Stimulated activated CD4-positive, alpha-beta T cell treated with anti-CD3 and anti-CD28 coated beads, Interleukin-1b, Interleukin-23, amount 100 ng/mL, for 48 hours (primary cell): ENCODE data around the gene KDM3B.

Source experiments
- DNase-seq: peaks from one replicate; pipeline ENCODE4 v3.0.0-alpha.2; 2020

KDM3B gene

DNA sequence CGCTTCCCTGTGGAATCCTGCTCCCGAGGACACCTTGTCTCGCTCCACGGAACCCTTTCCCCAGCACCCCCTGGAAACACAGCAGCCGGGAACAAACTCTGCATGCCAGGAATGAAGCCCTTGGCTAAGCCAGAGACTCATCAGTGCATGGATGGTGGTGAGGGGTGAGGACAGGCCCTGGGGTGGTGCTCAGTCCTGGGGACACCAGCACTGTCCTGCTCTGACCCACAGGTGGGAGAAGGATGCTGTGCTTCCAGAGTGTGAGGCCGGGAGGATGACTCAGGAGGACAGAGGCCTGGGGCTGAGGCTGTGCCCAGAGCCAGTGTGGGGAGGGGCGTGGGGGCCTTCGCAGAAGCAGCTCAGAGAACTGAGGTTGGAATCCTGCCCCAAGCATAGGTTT, 101.6 kb downstream of the KDM3B start:
- no peak for DNase-seq

DNA sequence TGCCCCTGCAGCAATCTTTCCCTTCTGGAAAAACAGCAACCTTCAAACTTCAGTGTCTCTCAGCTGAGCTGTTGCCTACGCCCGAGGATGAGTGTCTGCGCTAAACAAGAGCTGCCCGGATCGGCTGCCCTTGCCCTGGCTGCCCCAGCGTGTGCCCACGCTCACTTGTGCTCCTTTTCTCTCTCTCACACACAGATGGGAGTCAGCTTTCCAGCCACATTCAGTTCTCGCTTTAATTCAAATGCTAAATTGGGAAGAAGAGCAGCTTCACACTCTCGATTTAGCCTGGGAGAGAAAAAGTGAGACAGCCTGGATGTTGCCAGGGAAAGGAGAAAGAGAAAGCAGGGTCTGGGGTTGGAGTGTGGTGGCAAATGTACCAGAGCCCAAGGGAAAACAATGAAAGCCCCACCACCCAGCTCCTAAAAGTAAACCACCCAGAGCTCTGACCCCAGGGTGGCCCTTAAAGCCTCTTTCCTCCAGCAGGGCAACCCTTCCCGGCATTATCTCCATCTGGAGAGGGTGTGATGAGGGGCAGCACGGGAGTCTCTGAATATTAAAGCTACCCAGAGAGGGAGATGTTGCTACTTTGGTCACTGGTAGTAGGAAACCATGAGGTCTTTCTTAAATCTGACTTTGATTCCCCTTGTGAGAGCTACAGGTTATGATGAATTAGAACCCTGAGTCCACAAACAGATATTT, 102.9 kb downstream of the KDM3B start:
- DNase-seq, result no peak

DNA sequence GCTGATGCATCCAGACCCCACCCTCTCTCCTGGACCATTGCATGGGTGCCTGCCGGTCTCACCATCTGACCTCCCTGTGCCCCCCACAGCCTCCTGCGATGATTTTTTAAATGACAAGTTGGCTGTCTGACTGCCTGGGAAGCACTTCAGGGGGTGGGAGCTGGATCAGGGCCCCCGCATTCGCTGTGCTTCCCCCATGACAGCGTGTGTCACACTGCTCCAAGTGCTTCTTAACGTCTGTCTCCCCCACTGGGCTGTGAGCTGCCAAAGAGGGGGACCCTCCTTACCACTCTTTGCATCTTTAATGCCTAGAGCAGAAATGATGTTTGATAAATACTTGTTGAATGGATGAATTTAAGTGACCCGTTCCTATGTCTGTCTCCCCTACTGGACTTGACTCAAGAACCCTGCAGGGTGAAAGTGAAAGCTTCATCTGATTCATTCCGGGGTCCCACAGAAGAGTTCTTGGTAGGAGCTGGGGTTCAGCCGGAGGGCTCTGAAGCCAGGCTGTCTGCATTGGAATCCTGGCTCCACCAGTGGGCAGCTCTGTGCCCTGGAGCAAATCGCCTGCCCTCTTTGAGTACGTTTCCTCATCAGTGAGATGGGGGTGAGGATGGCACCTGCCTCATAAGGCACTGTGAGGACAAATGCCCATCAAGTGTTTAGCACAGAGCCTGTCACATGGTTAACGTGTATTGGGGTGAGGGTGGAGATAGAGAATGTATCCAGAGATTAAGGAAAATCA, 105.2 kb downstream of the KDM3B start:
- DNase-seq, result no peak

DNA sequence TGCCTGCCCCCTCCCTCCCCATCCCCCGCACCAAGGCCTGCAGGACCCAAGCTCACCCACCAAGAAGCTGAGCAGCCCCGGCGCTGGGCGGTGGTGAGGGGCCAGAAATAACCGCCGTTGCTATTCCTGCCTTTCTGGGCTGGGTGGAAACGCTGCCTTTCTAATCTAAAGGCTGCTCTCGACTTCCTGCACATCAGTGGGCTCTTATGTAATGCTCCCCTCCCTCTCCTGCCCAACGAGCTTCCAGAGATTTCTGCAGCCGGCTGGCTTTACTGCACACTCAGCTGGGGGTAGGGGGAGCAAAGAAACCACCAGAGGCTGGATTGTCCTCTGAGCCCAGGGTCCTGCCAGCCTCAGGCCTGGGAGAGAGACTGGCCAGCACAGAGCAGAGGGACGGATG, 105.9 kb downstream of the KDM3B start:
- no peak for DNase-seq

DNA sequence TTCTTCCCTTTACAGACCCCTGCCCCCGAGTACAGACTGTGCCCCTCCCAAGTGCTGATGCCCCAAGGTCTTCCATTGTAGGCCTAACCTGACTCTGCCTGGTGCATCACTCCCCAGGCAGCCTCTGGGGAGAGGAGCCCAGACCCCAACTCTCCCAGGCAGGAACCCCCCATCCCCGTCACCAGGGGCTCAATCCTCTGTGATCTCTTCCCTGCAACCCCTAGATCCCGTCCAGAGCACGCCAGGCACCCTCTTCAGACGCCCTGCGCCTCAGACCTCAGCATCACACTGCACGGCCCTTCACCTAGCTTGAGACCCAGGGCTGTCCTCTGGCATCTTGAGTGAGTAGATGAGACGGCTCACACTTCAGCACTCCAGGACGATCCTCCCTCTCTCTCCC, 106.4 kb downstream of the KDM3B start:
- DNase-seq, result no peak

DNA sequence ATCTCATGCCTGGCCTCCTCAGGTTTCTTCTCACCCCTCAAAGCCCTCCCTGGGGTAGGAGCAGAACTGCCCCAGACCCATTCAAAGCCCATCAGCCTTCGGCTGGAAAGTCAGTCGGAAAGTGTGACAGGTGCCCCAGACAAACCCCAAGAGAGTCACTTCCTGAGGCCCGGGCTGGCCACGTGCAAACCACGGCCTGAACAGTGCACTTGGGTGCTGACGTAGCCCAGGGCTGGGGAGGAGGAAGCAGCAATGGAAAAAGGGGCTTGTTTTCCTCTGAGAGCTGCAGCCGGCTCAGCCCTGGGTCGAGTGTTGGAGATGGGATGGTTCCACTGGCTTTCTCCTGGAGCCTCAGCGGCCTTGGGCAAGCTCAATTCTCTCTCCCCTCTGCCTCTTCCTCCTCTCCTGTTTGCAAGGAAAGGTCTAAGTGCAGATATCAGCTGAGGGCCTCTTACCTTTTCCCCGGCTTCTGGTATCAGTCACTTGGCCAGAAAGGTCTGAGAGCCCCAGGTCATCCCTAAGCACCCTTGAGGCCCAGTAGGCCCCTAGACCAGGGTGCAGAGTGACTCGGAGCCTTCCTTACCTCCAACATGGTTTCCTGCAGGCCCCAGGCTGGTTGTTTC, 106.9 kb downstream of the KDM3B start:
- peak; percentile 93 for DNase-seq

DNA sequence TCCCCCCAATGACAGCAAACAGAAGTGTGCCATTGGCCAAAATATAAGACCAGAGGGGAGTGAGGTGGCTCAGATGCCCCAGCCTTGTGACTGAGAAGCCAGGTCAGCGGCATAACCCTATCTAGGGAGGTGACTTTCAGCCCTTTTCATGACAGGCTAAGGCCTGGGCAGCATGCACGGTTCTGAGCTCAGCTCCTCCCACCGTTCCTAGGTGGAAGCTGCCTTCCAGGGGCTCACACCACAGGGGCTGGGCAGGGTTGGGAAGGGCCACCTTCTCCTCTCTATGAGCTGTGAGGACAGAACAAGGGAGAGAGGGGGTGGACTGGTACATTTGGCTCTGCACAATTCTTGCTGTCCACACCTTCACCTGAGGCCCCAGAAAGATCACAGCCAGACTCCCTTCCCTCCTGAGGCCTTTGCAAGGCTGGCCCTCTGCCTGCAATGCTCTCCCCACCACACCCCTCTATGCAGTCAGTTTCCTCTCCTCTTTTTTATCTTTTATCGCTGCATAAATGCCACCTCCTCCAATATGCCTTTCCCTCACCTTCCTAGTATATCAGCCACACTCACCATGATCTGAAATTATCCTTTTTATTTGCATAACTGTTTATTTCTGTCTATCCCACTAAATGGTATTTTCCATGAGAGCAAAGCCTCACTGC, 107.7 kb downstream of the KDM3B start:
- no peak for DNase-seq

DNA sequence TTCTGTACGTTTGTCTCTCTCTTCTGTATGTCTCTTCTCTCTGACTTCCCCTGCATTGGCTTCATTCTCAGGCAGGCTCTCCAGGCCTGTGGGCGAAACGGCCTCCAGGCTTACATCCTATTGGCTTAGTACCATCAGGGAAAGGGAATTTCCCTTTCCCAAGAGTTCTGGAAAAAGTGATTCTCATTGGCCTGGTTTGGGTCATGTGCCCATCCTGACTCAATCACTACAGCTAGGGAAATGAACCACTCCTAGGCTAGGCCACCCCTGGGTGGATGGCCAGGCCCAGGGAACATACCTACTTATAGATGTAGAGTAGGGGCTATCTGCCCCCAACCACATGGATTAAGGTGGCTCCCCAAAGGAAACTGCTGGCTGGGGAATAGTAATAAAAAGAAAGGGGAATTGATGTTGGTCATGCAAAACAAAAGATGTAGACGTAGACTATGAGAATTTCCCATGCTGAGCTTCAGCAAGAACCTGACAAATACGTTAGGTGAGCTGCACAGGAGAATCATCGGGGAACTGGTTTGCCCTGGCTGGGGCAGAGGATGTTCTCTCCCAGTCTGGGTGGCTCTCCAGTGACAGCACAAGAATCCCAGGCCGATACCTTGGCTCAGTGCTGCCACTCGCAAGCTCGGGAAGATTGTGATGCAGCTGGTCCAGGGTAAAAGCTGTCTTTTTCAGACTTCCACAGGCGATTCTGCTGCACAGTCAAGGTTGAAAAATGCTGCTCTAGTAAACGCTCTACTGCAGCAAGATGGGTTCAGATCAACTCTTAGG, 109.0 kb downstream of the KDM3B start:
- DNase-seq, result no peak

DNA sequence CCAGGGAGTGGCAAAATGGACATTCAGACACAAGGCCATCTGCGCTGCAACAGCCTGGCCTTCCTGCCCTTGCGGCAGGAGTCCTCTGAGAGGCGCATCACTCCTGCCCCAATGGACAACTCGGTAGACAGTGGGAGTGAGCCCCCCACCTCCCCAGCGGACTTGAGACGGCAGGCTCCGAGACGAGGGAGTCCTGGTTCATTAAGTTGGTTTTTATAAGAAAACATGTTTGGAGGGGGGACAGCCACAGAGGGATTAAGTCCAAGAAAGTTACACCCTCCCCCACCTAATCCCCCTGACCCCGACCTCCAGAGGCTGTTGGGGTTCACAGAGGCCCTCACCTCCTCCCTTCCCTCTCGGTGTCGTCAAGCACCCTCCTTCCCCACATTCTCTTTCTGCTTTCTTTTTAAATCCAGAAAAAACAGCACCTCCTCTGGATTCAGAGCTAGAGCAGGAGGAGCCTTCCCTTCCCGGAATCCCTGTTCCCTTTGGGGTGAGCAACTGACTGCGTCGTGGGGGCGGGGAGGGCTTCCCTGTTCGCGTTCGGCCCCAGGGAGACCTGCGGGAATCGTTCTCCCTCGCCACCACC, 111.0 kb downstream of the KDM3B start:
- no peak for DNase-seq

DNA sequence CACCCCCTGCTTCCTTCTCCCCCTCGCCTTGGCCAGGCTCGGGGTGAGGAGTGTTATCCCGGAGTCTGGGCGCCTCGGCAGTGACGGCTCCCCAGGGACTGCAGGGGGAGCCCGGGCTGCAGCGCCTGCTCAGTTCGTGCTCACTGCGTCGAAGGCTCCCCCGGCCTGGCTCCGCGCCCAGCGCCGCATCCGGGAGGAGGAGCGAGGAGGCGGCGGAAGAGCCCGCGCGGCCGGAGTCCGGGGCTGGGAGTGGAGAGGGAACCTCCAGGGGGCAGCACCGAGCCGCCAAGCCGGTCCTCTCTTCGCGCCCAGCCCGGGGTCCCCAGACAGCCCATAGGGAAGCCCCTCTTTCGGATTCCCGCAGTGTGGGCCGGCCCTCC, 111.5 kb downstream of the KDM3B start:
- DNase-seq, result peak; percentile 93

DNA sequence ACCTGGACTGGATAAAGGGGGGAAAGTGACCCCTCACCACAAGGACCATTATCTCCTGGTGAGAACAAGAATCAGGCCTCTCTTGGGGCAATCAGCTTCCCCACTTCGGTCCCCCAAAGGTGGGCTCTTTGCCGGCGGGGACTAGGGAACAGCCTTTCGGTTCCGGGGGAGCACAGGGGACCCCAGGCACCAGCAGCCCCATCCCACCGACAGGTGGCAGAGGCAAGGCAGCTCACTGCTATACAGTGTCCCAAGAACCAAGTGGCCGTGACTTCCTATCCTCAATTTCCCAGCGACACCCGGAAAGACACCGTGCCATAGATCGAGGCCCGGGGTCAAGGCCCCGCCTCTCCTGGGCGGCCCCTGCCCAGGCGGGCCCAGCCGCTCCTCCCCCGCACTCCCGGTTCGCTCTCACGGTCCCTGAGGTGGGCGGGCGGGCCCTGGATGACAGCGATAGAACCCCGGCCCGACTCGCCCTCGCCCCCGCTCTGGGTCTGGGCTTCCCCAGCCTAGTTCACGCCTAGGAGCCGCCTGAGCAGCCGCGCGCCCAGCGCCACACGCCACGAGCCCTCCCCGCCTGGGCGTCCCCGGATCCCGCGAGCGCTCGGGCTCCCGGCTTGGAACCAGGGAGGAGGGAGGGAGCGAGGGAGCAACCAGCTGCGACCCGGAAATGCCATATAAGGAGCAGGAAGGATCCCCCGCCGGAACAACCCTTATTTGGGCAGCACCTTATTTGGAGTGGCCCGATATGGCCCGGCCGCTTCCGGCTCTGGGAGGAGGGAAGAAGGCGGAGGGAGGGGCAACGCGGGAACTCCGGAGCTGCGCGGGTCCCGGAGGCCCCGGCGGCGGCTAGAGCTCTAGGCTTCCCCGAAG, 112.1 kb downstream of the KDM3B start:
- peak; percentile 98 for DNase-seq

DNA sequence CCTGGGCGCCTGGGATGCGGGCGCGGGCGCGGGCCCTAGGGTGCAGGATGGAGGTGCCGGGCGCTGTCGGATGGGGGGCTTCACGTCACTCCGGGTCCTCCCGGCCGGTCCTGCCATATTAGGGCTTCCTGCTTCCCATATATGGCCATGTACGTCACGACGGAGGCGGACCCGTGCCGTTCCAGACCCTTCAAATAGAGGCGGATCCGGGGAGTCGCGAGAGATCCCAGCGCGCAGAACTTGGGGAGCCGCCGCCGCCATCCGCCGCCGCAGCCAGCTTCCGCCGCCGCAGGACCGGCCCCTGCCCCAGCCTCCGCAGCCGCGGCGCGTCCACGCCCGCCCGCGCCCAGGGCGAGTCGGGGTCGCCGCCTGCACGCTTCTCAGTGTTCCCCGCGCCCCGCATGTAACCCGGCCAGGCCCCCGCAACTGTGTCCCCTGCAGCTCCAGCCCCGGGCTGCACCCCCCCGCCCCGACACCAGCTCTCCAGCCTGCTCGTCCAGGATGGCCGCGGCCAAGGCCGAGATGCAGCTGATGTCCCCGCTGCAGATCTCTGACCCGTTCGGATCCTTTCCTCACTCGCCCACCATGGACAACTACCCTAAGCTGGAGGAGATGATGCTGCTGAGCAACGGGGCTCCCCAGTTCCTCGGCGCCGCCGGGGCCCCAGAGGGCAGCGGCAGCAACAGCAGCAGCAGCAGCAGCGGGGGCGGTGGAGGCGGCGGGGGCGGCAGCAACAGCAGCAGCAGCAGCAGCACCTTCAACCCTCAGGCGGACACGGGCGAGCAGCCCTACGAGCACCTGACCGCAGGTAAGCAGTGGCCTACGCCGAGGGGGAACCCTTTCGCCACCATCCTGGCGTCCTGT, 113.0 kb downstream of the KDM3B start, which contains the start of gene EGR1:
Gene EGR1, plus strand, starts transcription at position 219 of the 864 bp plus-strand sequence. Its CDS starts 283 bp downstream, at position 502.
- DNase-seq, result peak; percentile 95

DNA sequence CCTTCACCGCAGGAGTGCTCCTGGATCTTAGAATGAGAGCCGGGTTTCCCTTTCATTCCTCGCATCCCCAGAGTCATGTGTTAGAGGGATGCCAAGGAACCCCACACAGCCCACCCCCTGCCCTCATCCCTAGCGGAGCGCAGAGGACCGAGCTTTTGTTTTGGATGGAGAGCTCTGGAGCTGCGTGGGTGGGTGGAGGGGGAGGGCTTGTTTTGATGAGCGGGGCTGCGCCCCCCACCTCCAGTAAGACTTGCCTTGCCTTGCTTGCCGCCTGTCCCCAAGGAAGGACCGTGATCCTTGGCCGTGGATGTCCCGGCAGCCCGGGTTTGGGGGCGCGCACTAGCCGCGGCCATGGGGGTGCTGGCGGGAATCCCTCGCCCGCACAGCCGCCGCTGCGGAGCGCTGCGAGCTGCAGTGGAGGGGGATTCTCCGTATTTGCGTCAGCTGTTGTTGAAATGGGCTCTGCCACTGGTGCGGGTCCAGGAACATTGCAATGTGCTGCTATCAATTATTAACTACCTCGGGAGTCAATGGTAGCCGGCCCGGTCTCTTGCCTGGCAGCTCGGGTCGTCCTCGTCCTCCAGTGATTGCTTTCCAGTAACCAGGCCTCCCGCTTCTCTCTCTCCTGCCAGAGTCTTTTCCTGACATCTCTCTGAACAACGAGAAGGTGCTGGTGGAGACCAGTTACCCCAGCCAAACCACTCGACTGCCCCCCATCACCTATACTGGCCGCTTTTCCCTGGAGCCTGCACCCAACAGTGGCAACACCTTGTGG, 113.8 kb downstream of the KDM3B start:
- no peak for DNase-seq

DNA sequence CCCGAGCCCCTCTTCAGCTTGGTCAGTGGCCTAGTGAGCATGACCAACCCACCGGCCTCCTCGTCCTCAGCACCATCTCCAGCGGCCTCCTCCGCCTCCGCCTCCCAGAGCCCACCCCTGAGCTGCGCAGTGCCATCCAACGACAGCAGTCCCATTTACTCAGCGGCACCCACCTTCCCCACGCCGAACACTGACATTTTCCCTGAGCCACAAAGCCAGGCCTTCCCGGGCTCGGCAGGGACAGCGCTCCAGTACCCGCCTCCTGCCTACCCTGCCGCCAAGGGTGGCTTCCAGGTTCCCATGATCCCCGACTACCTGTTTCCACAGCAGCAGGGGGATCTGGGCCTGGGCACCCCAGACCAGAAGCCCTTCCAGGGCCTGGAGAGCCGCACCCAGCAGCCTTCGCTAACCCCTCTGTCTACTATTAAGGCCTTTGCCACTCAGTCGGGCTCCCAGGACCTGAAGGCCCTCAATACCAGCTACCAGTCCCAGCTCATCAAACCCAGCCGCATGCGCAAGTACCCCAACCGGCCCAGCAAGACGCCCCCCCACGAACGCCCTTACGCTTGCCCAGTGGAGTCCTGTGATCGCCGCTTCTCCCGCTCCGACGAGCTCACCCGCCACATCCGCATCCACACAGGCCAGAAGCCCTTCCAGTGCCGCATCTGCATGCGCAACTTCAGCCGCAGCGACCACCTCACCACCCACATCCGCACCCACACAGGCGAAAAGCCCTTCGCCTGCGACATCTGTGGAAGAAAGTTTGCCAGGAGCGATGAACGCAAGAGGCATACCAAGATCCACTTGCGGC, 114.6 kb downstream of the KDM3B start:
- no peak for DNase-seq

DNA sequence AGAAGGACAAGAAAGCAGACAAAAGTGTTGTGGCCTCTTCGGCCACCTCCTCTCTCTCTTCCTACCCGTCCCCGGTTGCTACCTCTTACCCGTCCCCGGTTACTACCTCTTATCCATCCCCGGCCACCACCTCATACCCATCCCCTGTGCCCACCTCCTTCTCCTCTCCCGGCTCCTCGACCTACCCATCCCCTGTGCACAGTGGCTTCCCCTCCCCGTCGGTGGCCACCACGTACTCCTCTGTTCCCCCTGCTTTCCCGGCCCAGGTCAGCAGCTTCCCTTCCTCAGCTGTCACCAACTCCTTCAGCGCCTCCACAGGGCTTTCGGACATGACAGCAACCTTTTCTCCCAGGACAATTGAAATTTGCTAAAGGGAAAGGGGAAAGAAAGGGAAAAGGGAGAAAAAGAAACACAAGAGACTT, 115.2 kb downstream of the KDM3B start:
- no peak for DNase-seq

DNA sequence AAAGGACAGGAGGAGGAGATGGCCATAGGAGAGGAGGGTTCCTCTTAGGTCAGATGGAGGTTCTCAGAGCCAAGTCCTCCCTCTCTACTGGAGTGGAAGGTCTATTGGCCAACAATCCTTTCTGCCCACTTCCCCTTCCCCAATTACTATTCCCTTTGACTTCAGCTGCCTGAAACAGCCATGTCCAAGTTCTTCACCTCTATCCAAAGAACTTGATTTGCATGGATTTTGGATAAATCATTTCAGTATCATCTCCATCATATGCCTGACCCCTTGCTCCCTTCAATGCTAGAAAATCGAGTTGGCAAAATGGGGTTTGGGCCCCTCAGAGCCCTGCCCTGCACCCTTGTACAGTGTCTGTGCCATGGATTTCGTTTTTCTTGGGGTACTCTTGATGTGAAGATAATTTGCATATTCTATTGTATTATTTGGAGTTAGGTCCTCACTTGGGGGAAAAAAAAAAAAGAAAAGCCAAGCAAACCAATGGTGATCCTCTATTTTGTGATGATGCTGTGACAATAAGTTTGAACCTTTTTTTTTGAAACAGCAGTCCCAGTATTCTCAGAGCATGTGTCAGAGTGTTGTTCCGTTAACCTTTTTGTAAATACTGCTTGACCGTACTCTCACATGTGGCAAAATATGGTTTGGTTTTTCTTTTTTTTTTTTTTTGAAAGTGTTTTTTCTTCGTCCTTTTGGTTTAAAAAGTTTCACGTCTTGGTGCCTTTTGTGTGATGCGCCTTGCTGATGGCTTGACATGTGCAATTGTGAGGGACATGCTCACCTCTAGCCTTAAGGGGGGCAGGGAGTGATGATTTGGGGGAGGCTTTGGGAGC, 115.9 kb downstream of the KDM3B start:
- no peak for DNase-seq

DNA sequence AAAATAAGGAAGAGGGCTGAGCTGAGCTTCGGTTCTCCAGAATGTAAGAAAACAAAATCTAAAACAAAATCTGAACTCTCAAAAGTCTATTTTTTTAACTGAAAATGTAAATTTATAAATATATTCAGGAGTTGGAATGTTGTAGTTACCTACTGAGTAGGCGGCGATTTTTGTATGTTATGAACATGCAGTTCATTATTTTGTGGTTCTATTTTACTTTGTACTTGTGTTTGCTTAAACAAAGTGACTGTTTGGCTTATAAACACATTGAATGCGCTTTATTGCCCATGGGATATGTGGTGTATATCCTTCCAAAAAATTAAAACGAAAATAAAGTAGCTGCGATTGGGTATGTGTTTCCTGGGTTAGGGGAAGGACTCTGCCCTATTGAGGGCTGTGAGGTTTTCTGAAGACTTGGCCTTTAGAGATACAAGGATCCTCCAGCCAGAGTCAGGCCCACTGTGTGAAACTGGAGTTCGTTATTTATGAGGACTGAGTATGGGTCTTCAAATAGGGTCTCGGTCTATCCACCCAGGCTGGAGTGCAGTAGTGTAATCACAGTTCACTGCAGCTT, 116.6 kb downstream of the KDM3B start:
- DNase-seq, result no peak
